ENCODE data around the gene PARD6G.
"Not testable (repeated sequence)": the region's sequence is repeated elsewhere in the genome, so short reads cannot be mapped to it uniquely, and the experiment has no call there.

DNA sequence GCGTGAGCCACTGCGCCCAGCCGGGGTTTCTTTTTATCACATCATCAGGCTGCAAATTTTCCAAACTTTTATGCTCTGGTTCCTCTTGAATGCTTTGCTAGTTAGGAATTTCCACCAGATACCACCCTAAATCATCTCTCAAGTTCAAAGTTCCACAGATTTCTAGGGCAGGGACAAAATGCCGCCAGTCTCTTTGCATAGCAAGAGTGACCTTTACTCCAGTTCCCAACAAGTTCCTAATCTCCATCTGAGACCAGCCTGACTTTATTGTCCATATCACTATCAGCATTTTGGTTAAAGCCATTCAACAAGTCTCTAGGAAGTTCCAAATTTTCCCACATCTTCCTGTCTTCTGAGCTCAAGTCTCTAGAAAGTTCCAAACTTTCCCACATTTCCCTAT, 27.8 kb downstream of the PARD6G start:
- TF ChIP-seq POLR2A (IDR thresholded peaks at IDR 0.05): not testable (repeated sequence)
- TF ChIP-seq, protein P1, sequence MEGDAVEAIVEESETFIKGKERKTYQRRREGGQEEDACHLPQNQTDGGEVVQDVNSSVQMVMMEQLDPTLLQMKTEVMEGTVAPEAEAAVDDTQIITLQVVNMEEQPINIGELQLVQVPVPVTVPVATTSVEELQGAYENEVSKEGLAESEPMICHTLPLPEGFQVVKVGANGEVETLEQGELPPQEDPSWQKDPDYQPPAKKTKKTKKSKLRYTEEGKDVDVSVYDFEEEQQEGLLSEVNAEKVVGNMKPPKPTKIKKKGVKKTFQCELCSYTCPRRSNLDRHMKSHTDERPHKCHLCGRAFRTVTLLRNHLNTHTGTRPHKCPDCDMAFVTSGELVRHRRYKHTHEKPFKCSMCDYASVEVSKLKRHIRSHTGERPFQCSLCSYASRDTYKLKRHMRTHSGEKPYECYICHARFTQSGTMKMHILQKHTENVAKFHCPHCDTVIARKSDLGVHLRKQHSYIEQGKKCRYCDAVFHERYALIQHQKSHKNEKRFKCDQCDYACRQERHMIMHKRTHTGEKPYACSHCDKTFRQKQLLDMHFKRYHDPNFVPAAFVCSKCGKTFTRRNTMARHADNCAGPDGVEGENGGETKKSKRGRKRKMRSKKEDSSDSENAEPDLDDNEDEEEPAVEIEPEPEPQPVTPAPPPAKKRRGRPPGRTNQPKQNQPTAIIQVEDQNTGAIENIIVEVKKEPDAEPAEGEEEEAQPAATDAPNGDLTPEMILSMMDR (IDR thresholded peaks at IDR 0.05): not testable (repeated sequence)
